Astrocyte (in vitro differentiated cells and primary cell): ENCODE data around the gene BIRC6. TPM values are rescaled to one million over a fixed set of nuclear protein-coding genes. Genes with fewer than 3 reads are reported as not detected.
A peak's percentile ranks its signal among the peaks of the same experiment; 100 is the strongest.

Source experiments
- DNase-seq: peaks from one replicate; pipeline ENCODE4 v3.0.0-alpha.2; 2010; ENCODE audit warnings: low read depth
- FAIRE-seq: peaks from 2 replicates; lab custom pipeline; 2011; peaks lifted over from hg19 to GRCh38; lab: Jason Lieb, UNC
- H2AFZ ChIP-seq: 2 replicates; pipeline ENCODE4 v1.6.0; 2012; ENCODE audit warnings: low read depth, low read length, inconsistent platforms
- H3K27ac ChIP-seq: 2 replicates; pipeline ENCODE4 v1.5.1; 2011; ENCODE audit warnings: low read depth, low read length, inconsistent platforms
- H3K27me3 ChIP-seq: 2 replicates; pipeline ENCODE4 v1.6.0; 2011; ENCODE audit warnings: low read length, inconsistent platforms; ENCODE audit not compliant: insufficient read depth
- H3K36me3 ChIP-seq: 2 replicates; pipeline ENCODE4 v1.5.1; 2011; ENCODE audit warnings: low read length, inconsistent platforms; ENCODE audit not compliant: insufficient read depth
- H3K4me1 ChIP-seq: 2 replicates; pipeline ENCODE4 v1.5.1; 2011; ENCODE audit warnings: low read length, inconsistent platforms; ENCODE audit not compliant: insufficient read depth
- H3K4me2 ChIP-seq: 2 replicates; pipeline ENCODE4 v1.6.0; 2012; ENCODE audit warnings: low read length, inconsistent platforms
- H3K4me3 ChIP-seq: 2 replicates; pipeline ENCODE4 v1.5.1; 2011; ENCODE audit warnings: low read depth, mild to moderate bottlenecking, low read length, inconsistent platforms; ENCODE audit not compliant: insufficient read depth
- H3K79me2 ChIP-seq: 2 replicates; pipeline ENCODE4 v1.6.0; 2012; ENCODE audit warnings: mild to moderate bottlenecking, low read length, inconsistent platforms; ENCODE audit not compliant: insufficient read depth
- H3K9ac ChIP-seq: 2 replicates; pipeline ENCODE4 v1.6.0; 2012; ENCODE audit warnings: mild to moderate bottlenecking, low read length, inconsistent platforms
- H3K9me3 ChIP-seq: 2 replicates; pipeline ENCODE4 v1.5.1; 2012; ENCODE audit warnings: low read depth, mild to moderate bottlenecking, low read length, inconsistent platforms; ENCODE audit not compliant: insufficient read depth
- H4K20me1 ChIP-seq: 2 replicates; pipeline ENCODE4 v1.6.0; 2012; ENCODE audit warnings: low read length, inconsistent platforms; ENCODE audit not compliant: insufficient read depth
- H3K27ac Mint-ChIP-seq: one replicate; pipeline ENCODE4 v1.8.0; 2021; ENCODE audit warnings: mild to moderate bottlenecking, mixed read lengths; ENCODE audit not compliant: unreplicated experiment
- H3K27me3 Mint-ChIP-seq: one replicate; pipeline ENCODE4 v1.8.0; 2021; ENCODE audit warnings: low read depth, mixed read lengths; ENCODE audit not compliant: unreplicated experiment
- H3K36me3 Mint-ChIP-seq: one replicate; pipeline ENCODE4 v1.8.0; 2021; ENCODE audit warnings: low read depth, mixed read lengths; ENCODE audit not compliant: unreplicated experiment
- H3K4me1 Mint-ChIP-seq: one replicate; pipeline ENCODE4 v1.8.0; 2021; ENCODE audit warnings: low read depth, mixed read lengths; ENCODE audit not compliant: unreplicated experiment
- H3K4me3 Mint-ChIP-seq: one replicate; pipeline ENCODE4 v1.8.0; 2021; ENCODE audit warnings: mild to moderate bottlenecking, moderate library complexity, mixed read lengths; ENCODE audit not compliant: unreplicated experiment
- H3K9me3 Mint-ChIP-seq: one replicate; pipeline ENCODE4 v1.8.0; 2021; ENCODE audit warnings: mild to moderate bottlenecking, mixed read lengths; ENCODE audit not compliant: unreplicated experiment
- EZH2 ChIP-seq: IDR thresholded peaks from 2 replicates; pipeline ENCODE4 v1.6.1; 2012; ENCODE audit warnings: mild to moderate bottlenecking, low read length, inconsistent platforms; ENCODE audit not compliant: insufficient read depth
- total RNA-seq: library from RNA; stranded (reverse); gene quantifications from 2 replicates; pipeline ENCODE4 v1.2.1, GENCODE V29; 2021
- TF ChIP-seq, protein P1 (sequence below): IDR thresholded peaks from 2 replicates; pipeline ENCODE4 v1.5.1; 2011; ENCODE audit warnings: low read depth, mild to moderate bottlenecking, inconsistent platforms, low read length, moderate library complexity; ENCODE audit not compliant: insufficient read depth

The BIRC6 gene
- total RNA-seq, 1 donor from 2014 or later = 86.1 TPM

DNA sequence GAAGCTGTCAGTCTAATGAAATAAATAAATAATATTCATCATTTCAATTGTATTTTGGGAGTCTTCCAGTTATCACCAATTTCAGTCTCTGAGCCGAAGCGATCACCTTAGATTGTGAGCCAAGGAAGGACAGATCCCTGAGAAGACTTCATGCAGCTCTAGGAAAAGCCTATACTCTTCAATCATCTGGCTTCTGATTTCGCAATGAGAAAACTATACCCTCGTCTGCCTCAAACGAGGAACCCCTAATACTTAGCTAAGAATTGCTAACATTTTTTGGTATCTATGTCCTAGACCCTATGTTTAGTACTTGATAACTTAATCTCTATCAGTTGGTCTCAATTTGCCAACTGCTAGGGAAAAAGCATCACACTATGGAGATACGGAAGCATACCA is 266.5 kb downstream of the BIRC6 start:
- TF ChIP-seq, protein P1, sequence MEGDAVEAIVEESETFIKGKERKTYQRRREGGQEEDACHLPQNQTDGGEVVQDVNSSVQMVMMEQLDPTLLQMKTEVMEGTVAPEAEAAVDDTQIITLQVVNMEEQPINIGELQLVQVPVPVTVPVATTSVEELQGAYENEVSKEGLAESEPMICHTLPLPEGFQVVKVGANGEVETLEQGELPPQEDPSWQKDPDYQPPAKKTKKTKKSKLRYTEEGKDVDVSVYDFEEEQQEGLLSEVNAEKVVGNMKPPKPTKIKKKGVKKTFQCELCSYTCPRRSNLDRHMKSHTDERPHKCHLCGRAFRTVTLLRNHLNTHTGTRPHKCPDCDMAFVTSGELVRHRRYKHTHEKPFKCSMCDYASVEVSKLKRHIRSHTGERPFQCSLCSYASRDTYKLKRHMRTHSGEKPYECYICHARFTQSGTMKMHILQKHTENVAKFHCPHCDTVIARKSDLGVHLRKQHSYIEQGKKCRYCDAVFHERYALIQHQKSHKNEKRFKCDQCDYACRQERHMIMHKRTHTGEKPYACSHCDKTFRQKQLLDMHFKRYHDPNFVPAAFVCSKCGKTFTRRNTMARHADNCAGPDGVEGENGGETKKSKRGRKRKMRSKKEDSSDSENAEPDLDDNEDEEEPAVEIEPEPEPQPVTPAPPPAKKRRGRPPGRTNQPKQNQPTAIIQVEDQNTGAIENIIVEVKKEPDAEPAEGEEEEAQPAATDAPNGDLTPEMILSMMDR = no peak
- TF ChIP-seq EZH2 = no peak
- Mint-ChIP-seq H3K27me3 (no peaks in the 10 kb centered on the region), H3K4me1 (peaks cover 6% of the 10 kb centered on the region), H3K4me3 (peak overlapping the region; percentile 45), H3K36me3 (peaks cover 9% of the 10 kb centered on the region), H3K9me3 (no peaks in the 10 kb centered on the region), H3K27ac (no peak overlapping the region)
- Histone ChIP-seq H2AFZ (no peak overlapping the region), H4K20me1 (no peaks in the 10 kb centered on the region), H3K4me2 (no peak overlapping the region), H3K9ac (no peak overlapping the region), H3K27ac (no peak overlapping the region), H3K27me3 (no peaks in the 10 kb centered on the region), H3K79me2 (peaks cover 3% of the 10 kb centered on the region), H3K4me3 (no peak overlapping the region), H3K9me3 (no peaks in the 10 kb centered on the region), H3K36me3 (peaks cover 13% of the 10 kb centered on the region), H3K4me1 (peaks cover 4% of the 10 kb centered on the region)
- no peak for FAIRE-seq
- DNase-seq = no peak

DNA sequence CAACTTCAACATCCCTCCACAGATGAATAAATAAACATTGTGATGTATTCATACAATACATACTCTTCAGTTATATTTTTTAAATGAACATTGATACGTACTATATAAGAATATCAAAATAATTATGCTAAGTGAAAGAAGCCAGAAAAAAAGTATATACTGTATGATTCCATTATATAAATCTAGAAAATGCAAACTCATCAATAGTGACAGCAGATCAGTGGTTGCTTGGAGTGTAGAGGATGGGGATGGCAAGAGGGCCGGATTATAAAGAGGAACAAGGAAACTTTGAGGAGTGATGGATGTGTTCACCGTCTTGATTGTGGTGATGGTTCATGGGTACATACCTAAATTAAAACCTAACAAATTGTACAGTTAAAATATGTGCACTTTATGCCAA is 268.0 kb downstream of the BIRC6 start:
- FAIRE-seq = no peak
- no peak overlapping the region for H3K4me3 Mint-ChIP-seq

GRCh38 chr2:32626639-32627221 is 269.9 kb downstream of the BIRC6 start:
- Mint-ChIP-seq H3K9me3 (no peaks in the 10 kb centered on the region), H3K27ac (no peak overlapping the region), H3K27me3 (no peaks in the 10 kb centered on the region), H3K4me3 (peak overlapping the region; percentile 92), H3K4me1 (peaks cover 11% of the 10 kb centered on the region), H3K36me3 (peaks cover 5% of the 10 kb centered on the region)
- Histone ChIP-seq H3K9ac (no peak overlapping the region), H3K27ac (no peak overlapping the region), H2AFZ (no peak overlapping the region), H3K79me2 (peaks cover 20% of the 10 kb centered on the region), H3K27me3 (no peaks in the 10 kb centered on the region), H3K9me3 (no peaks in the 10 kb centered on the region), H4K20me1 (no peaks in the 10 kb centered on the region), H3K4me2 (peak overlapping the region; percentile 95), H3K4me1 (peaks cover 4% of the 10 kb centered on the region), H3K36me3 (peaks cover 5% of the 10 kb centered on the region), H3K4me3 (no peak overlapping the region)
- TF ChIP-seq, protein P1 = no peak
- no peak for TF ChIP-seq EZH2
- DNase-seq (no peak), FAIRE-seq (no peak)

More for the DNA sequence above, 268.0 kb downstream of the BIRC6 start:
- Histone ChIP-seq H3K9me3 (no peaks in the 10 kb centered on the region), H3K79me2 (peaks cover 15% of the 10 kb centered on the region), H2AFZ (no peak overlapping the region), H3K27ac (no peak overlapping the region), H3K4me3 (no peak overlapping the region), H3K4me1 (peaks cover 4% of the 10 kb centered on the region), H3K4me2 (no peak overlapping the region), H4K20me1 (no peaks in the 10 kb centered on the region), H3K27me3 (no peaks in the 10 kb centered on the region), H3K36me3 (peaks cover 5% of the 10 kb centered on the region), H3K9ac (no peak overlapping the region)
- H3K4me1 Mint-ChIP-seq = peaks cover 9% of the 10 kb centered on the region
- no peaks in the 10 kb centered on the region for H3K9me3 Mint-ChIP-seq
- DNase-seq = no peak
- TF ChIP-seq, protein P1 = no peak
- no peak for TF ChIP-seq EZH2
- H3K27me3 Mint-ChIP-seq = no peaks in the 10 kb centered on the region
- peaks cover 9% of the 10 kb centered on the region for H3K36me3 Mint-ChIP-seq
- H3K27ac Mint-ChIP-seq = no peak overlapping the region
